GM12865 (cell line): ENCODE measurements around the gene C20orf204.

Experiments
- DNase-seq: peaks from one replicate; pipeline ENCODE4 v3.0.0; 2010; ENCODE audit warnings: low read depth
- H3K4me3 ChIP-seq: 2 replicates; pipeline ENCODE4 v1.5.1; 2011; ENCODE audit warnings: mild to moderate bottlenecking, low read depth, low read length, control low read depth
- CTCF ChIP-seq: IDR thresholded peaks from 2 replicates; pipeline ENCODE4 v1.5.1; 2011; ENCODE audit warnings: low read length, control low read depth, low read depth, inconsistent platforms; ENCODE audit not compliant: insufficient read depth; ENCODE audit errors: missing control alignments

Gene C20orf204

GRCh38 chr20:64035066-64035932 lies 683 bp upstream of the C20orf204 start:
- TF ChIP-seq CTCF: no peak
- DNase-seq: peak; percentile 73
- peak overlapping the region; percentile 9; the same call in 1 of the 2 replicates for H3K4me3 ChIP-seq

GRCh38 chr20:64036346-64037198 lies 590 bp downstream of the C20orf204 start:
- TF ChIP-seq CTCF: no peak
- peak overlapping the region; percentile 70 for H3K4me3 ChIP-seq
- DNase-seq: peak; percentile 56

DNA sequence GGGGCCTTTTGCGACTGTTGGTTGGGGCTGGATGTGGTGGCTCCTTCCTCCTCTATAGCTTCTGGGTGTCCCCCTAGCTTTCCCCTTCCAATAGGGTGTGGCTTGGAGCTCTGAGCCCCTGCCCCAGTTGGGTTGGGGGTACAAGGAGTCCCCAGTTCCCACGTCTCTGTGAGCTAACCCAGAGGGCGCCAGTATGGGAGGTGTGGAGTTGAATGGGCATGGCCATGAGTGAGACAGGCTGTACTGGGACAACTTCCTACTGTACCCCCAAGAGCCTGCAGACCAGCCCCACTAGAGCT lies 1.2 kb downstream of the C20orf204 start:
- no peak for TF ChIP-seq CTCF
- H3K4me3 ChIP-seq: peak overlapping the region; percentile 70
- DNase-seq: no peak

- peak; percentile 80 for DNase-seq
- no peak for TF ChIP-seq CTCF
- peak overlapping the region; percentile 70 for H3K4me3 ChIP-seq
These were observed 1.7 kb downstream of the C20orf204 start for GRCh38 chr20:64037498-64038213.

GRCh38 chr20:64038224-64038564 lies 2.2 kb downstream of the C20orf204 start:
- DNase-seq: peak; percentile 77
- H3K4me3 ChIP-seq: peak overlapping the region; percentile 70
- no peak for TF ChIP-seq CTCF

DNA sequence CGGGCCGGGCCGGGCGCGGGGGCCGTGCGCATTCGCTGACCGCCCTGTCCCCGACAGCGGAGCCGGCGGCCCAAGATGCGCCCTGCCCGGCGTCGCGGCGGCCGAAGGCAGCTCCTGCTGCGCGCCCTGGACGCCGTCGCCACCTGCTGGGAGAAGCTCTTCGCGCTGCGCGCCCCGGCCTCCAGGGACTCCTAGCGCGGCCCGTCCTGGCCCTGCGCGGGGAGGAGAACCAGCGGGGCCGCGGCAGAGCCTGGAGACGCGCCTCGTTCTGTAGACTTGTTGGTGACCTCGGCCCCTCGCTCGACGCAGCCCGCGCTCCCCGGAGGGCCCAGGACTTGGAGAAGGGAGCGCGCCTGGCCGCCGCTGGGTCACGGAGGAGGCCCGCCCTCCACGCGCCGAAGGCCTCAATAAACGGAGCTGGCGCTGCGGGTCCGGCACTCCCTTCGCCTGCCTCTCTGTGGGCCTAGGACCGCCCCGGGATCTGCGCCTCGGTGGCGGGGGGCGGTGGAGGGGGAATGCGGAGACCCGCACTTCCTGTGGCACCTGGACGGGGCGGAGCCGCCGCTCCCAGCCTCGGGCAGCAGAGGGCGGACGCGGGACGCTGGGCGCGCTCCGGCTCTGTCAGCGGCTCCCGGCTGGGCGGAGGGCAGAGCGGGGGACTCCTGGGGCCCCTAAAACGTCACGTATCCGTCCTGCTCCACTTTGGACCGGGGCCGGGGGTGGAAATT lies 2.7 kb downstream of the C20orf204 start:
- TF ChIP-seq CTCF: peak; percentile 85
- peak; percentile 90 for DNase-seq
- peak overlapping the region; percentile 70 for H3K4me3 ChIP-seq
